Measurements from ENCODE around the gene PTMS. TPM values are rescaled to one million over a fixed set of nuclear protein-coding genes. Genes with fewer than 3 reads are reported as not detected.

The PTMS gene
- 203 and 226 TPM in 2 replicates for total RNA-seq

DNA sequence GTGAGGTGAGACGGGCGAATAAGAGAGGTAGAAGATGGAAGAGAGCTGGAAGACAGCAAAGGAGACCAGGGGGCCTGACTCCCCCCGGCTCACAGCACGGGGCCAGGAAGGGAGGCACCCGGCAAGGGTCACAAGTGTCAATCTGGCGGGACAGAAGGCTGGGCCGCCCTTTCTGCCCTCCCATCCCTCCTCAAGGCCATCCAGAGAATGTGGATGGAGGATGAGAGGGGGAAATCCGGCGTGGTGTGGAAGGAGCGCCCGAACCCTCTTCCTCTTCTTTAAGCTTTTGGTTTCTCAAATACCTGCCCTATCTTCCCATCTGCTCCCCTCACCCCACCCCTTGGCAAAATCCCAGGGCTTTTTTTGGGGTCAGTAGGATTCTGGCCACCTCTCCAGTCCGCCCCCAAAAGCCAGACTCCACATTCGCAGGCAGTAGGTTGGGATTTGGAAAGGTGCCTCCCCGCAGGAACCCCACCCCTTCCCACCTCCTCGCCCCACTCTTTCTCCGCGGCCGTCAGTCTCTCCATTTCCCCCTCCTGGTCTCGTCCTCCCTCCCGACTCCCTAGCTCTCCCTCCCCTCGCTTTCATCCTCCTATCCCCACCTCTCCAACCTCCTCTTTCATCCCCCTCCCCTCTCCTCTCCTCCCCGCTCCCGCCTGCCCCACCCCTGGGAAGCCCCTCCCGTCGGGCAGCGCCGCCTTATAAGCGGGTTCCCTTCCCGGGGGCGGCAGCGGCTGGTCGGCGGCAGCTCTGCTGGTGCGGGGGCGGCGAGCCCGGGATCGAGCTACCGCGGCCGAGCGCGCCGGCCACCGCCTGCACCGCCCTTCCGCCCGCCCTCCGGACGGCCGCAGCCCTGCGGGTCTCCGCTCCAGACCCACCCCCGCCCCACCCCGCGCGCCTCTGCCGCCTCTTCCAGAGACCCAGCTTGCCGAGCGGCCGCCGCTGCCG, at the start of gene PTMS:
TSS of gene PTMS (plus strand) at position 730 of the 948 bp plus-strand sequence. CDS start 343 bp downstream, outside the sequence.

GRCh38 chr12:6723607-6724408, 42.4 kb upstream of the PTMS start, which contains the start of gene COPS7A:
Gene COPS7A (plus strand): TSS chr12:6724046. CDS start chr12:6724657, 611 bp downstream.

GRCh38 chr12:6752921-6753771, 13.0 kb upstream of the PTMS start, which contains the start of gene MLF2:
Gene MLF2 (minus strand): TSS chr12:6753141. CDS start chr12:6752334, 807 bp downstream.

GRCh38 chr12:6772331-6772695, 6.2 kb downstream of the PTMS start, which contains the start of gene LAG3:
Gene LAG3 (plus strand): TSS chr12:6772520. CDS start chr12:6772853, 333 bp downstream.

GRCh38 chr12:6788972-6789924, 23.1 kb downstream of the PTMS start, which contains the start of gene CD4:
Gene CD4 (plus strand): TSS chr12:6789528. CDS start chr12:6800139, 10,611 bp downstream.

Other genes starting within 250 kb of the PTMS start
- 4,305 and 4,799 TPM in 2 replicates for gene GAPDH, start 231.8 kb upstream of the PTMS start, total RNA-seq
- gene IFFO1, start 210.3 kb upstream of the PTMS start, total RNA-seq = 19.7 and 21.0 TPM in 2 replicates
- gene NOP2, start 198.1 kb upstream of the PTMS start, total RNA-seq = 19.3 and 21.8 TPM in 2 replicates
- gene CHD4, start 159.0 kb upstream of the PTMS start, total RNA-seq = 125 and 162 TPM in 2 replicates
- gene LPAR5, start 130.4 kb upstream of the PTMS start, total RNA-seq = not detected in 2 replicates
- gene ACRBP, start 118.9 kb upstream of the PTMS start, total RNA-seq = 0.10 and 0.31 TPM in 2 replicates
- 39.3 TPM in 2 replicates for gene ING4, start 103.2 kb upstream of the PTMS start, total RNA-seq
- gene ZNF384, start 77.0 kb upstream of the PTMS start, total RNA-seq = 20.0 and 20.5 TPM in 2 replicates
- gene PIANP, start 65.5 kb upstream of the PTMS start, total RNA-seq = not detected in 2 replicates
- 74.9 and 87.5 TPM in 2 replicates for gene COPS7A, start 42.3 kb upstream of the PTMS start, total RNA-seq
- 124 and 127 TPM in 2 replicates for gene MLF2, start 13.2 kb upstream of the PTMS start, total RNA-seq
- 0.06 and 0.10 TPM in 2 replicates for gene LAG3, start 6.2 kb downstream of the PTMS start, total RNA-seq
- 0.49 and 0.75 TPM in 2 replicates for gene CD4, start 23.2 kb downstream of the PTMS start, total RNA-seq
- 1.0 and 2.2 TPM in 2 replicates for gene GPR162, start 55.5 kb downstream of the PTMS start, total RNA-seq
- gene P3H3, start 62.0 kb downstream of the PTMS start, total RNA-seq = 66.9 and 86.2 TPM in 2 replicates
- 0.20 and 2.4 TPM in 2 replicates for gene GNB3, start 74.6 kb downstream of the PTMS start, total RNA-seq
- gene CDCA3, start 84.9 kb downstream of the PTMS start, total RNA-seq = 0.88 and 1.8 TPM in 2 replicates
- 43.2 and 48.2 TPM in 2 replicates for gene USP5, start 85.8 kb downstream of the PTMS start, total RNA-seq
- 800 and 891 TPM in 2 replicates for gene TPI1, start 101.2 kb downstream of the PTMS start, total RNA-seq
- gene SPSB2, start 106.9 kb downstream of the PTMS start, total RNA-seq = 8.2 and 8.3 TPM in 2 replicates
- gene LRRC23, start 138.5 kb downstream of the PTMS start, total RNA-seq = 7.3 and 16.7 TPM in 2 replicates
- 11.4 and 13.7 TPM in 2 replicates for gene ENO2, start 148.2 kb downstream of the PTMS start, total RNA-seq
- gene ATN1, start 161.6 kb downstream of the PTMS start, total RNA-seq = 74.3 and 74.9 TPM in 2 replicates
- gene RNU7-1, start 177.5 kb downstream of the PTMS start, total RNA-seq = not detected in 2 replicates
- 335 and 341 TPM in 2 replicates for gene C12orf57, start 177.7 kb downstream of the PTMS start, total RNA-seq
- gene PTPN6, start 185.0 kb downstream of the PTMS start, total RNA-seq = 0.20 TPM in 1 of 2 replicates, not detected in the other
- 189 and 216 TPM in 2 replicates for gene PHB2, start 204.3 kb downstream of the PTMS start, total RNA-seq
- gene EMG1, start 204.6 kb downstream of the PTMS start, total RNA-seq = 20.2 and 22.3 TPM in 2 replicates

Data from cardiac ventricle fibroblast (primary cell).